B cell (primary cell): ENCODE data around the gene CCDC194. TPM values are rescaled to one million over a fixed set of nuclear protein-coding genes. Genes with fewer than 3 reads are reported as not detected.

Source experiments
- ATAC-seq: fragments of 200-7000 bp; cut with Tn5 transposase; one replicate; pipeline ENCODE4 v1.10.0; 2021; ENCODE audit warnings: low read depth, mild to moderate bottlenecking, moderate number of reproducible peaks, moderate library complexity
- CTCF ChIA-PET: fragments of 350-600 bp; sonication (Branson Sonifier 250); formaldehyde crosslinking; loops from one replicate; lab custom pipeline; 2021; ENCODE audit warnings: antibody characterized with exemption, inconsistent platforms; lab: Charles Lee
- POLR2A ChIA-PET: fragments of 350-600 bp; sonication (Branson Sonifier 250); formaldehyde crosslinking; loops from one replicate; lab custom pipeline; 2021; ENCODE audit warnings: antibody characterized with exemption; lab: Charles Lee
- DNase-seq: peaks from one replicate; pipeline ENCODE4 v3.0.0; 2013
- H2AFZ ChIP-seq: 2 replicates; pipeline ENCODE4 v1.6.1; 2012; ENCODE audit warnings: mild to moderate bottlenecking, low read depth, low read length; ENCODE audit not compliant: insufficient read depth, poor library complexity, severe bottlenecking
- H3K27ac ChIP-seq, 2 donors: 1 replicate in 1 of 2; 2 replicates in 1 of 2; pipeline ENCODE4 v1.5.1; 2012 to 2013; ENCODE audit warnings: low read length in 2 of 2, mild to moderate bottlenecking in 2 of 2, moderate library complexity in 1 of 2
- H3K27me3 ChIP-seq, 4 experiments: fragments of 200-600 bp in 1 of 4; sonication (generic) in 1 of 4; replicated peaks in 1 of 4; 1 replicate in 2 of 4; 2 replicates in 2 of 4; pipeline versions ENCODE4 v1.6.1 to v1.7.0; 2013 to 2016; ENCODE audit warnings: low read length in 3 of 4, mild to moderate bottlenecking in 2 of 4, mixed read lengths in 1 of 4, moderate library complexity in 1 of 4; ENCODE audit not compliant: insufficient read depth in 4 of 4, control insufficient read depth in 3 of 4; ENCODE audit errors: control extremely low read depth in 1 of 4
- H3K36me3 ChIP-seq, 2 experiments: replicated peaks in 1 of 2; 1 replicate in 1 of 2; 2 replicates in 1 of 2; pipeline versions ENCODE4 v1.6.1 to v1.7.1; 2013; ENCODE audit warnings: low read length in 1 of 2; ENCODE audit not compliant: insufficient read depth in 2 of 2, control insufficient read depth in 1 of 2; ENCODE audit errors: control extremely low read depth in 1 of 2, extremely low read depth in 1 of 2
- H3K4me1 ChIP-seq, 2 donors: fragments of 200-600 bp in 1 of 2; sonication (generic) in 1 of 2; 1 replicate in 1 of 2; 2 replicates in 1 of 2; pipeline versions ENCODE4 v1.5.1 to v1.6.1; 2013 to 2017; ENCODE audit warnings: low read length in 2 of 2; ENCODE audit not compliant: control insufficient read depth in 2 of 2, insufficient read depth in 2 of 2
- H3K4me2 ChIP-seq: replicated peaks from 2 replicates; pipeline ENCODE3; 2012; ENCODE audit warnings: mild to moderate bottlenecking, low read depth, low read length; ENCODE audit not compliant: poor library complexity, severe bottlenecking
- H3K4me3 ChIP-seq, 5 experiments: fragments of 200-600 bp in 1 of 5; sonication (generic) in 1 of 5; 1 replicate in 3 of 5; 2 replicates in 2 of 5; pipeline versions ENCODE4 v1.5.1 to v1.7.0; 2011 to 2016; ENCODE audit warnings: low read length in 4 of 5, mild to moderate bottlenecking in 4 of 5, low read depth in 2 of 5, control low read depth in 1 of 5, moderate library complexity in 1 of 5; ENCODE audit not compliant: insufficient read depth in 1 of 5; ENCODE audit errors: control extremely low read depth in 1 of 5, extremely low read depth in 1 of 5
- H3K79me2 ChIP-seq: fragments of 200-600 bp; sonication (generic); one replicate; pipeline ENCODE4 v1.6.0; 2016; ENCODE audit warnings: low read length; ENCODE audit not compliant: control insufficient read depth, insufficient read depth
- H3K9ac ChIP-seq: fragments of 200-600 bp; sonication (generic); 2 replicates; pipeline ENCODE4 v1.6.1; 2017; ENCODE audit warnings: mild to moderate bottlenecking, low read length, moderate library complexity
- H3K9me3 ChIP-seq, 3 donors: one replicate each; pipeline versions ENCODE4 v1.6.1 to v1.7.1; 2013; ENCODE audit warnings: low read length in 2 of 3; ENCODE audit not compliant: control insufficient read depth in 2 of 3, insufficient read depth in 1 of 3; ENCODE audit errors: control extremely low read depth in 1 of 3
- H4K20me1 ChIP-seq: 2 replicates; pipeline ENCODE4 v1.6.0; 2012; ENCODE audit warnings: mild to moderate bottlenecking, low read length; ENCODE audit not compliant: insufficient read depth, control insufficient read depth, poor library complexity, severe bottlenecking
- H3K27ac Mint-ChIP-seq: one replicate; pipeline ENCODE4 v1.8.0; 2021; ENCODE audit warnings: mixed read lengths
- H3K27me3 Mint-ChIP-seq: one replicate; pipeline ENCODE4 v1.8.0; 2021; ENCODE audit warnings: mixed read lengths
- H3K4me1 Mint-ChIP-seq: one replicate; pipeline ENCODE4 v1.8.0; 2021; ENCODE audit warnings: mixed read lengths
- H3K4me3 Mint-ChIP-seq: one replicate; pipeline ENCODE4 v1.8.0; 2021; ENCODE audit warnings: mixed read lengths
- H3K9me3 Mint-ChIP-seq: one replicate; pipeline ENCODE4 v1.8.0; 2022; ENCODE audit warnings: mixed read lengths; ENCODE audit not compliant: insufficient read depth
- EZH2 ChIP-seq: IDR thresholded peaks from 2 replicates; pipeline ENCODE4 v1.6.1; 2012; ENCODE audit warnings: borderline replicate concordance, low read depth, mild to moderate bottlenecking, moderate library complexity, low read length; ENCODE audit not compliant: insufficient read depth, poor library complexity, severe bottlenecking
- WGBS: methylation state at CpG from one replicate; pipeline ENCODE4 v1.1.5; 2013; ENCODE audit warnings: missing lambda C conversion rate; ENCODE audit not compliant: insufficient coverage; 5-methylcytosine and 5-hydroxymethylcytosine counted together
- intact Hi-C: fragments of 100-400 bp; cut with micrococcal nuclease; formaldehyde crosslinking; loops from one replicate; pipeline ENCODE4 v1.10.0; 2022
- polyA plus RNA-seq: library from polyadenylated mRNA; depleted of rRNA; stranded (reverse); fragments of >200 nt; gene quantifications from 2 replicates; pipeline ENCODE4 v1.2.3, GENCODE V29; 2012
- total RNA-seq, 2 donors: library from RNA; stranded (reverse); fragments of 120-200 nt in 1 of 2; gene quantifications; 1 replicate in 1 of 2; 2 replicates in 1 of 2; pipeline versions ENCODE4 v1.2.3 to v1.2.4, GENCODE V29; 2013 to 2022
- TF ChIP-seq, protein P1 (sequence below): fragments of 200-600 bp; IDR thresholded peaks from one replicate; pipeline ENCODE4 v1.8.0; 2022; ENCODE audit warnings: antibody characterized with exemption, mild to moderate bottlenecking

The CCDC194 gene
- total and polyA plus RNA-seq, 2 donors (not counting 1 experiment from before 2014, with no cell fraction given), result 1.4 to 3.4 TPM

DNA sequence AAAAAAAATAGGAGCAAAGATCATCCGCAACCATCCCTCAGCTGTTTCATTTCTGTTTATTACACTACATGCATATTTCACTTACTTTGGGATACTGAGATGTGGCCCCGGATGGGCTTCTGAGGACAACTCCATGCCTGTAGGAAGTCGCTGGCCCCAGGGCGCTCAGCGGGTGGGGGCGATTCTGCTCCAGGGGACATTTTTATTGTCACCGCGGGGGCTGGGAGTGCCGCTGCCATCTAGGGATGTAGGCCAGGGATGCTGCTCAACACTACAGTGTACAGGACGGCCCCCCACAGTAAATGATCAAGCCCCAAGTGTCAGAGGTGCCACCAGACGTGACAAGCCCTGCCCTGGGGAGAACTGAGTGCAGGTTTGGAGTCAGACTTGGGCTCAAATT lies 17.8 kb upstream of the CCDC194 start:
- ATAC-seq (no peak), DNase-seq (no peak)
- peaks cover 4 to 11% of the 10 kb centered on the region in 2 donors for H3K4me1 ChIP-seq
- H3K9me3 ChIP-seq, result no peaks in the 10 kb centered on the region
- Mint-ChIP-seq H3K27ac (no peak overlapping the region), H3K4me3 (no peak overlapping the region), H3K9me3 (no peaks in the 10 kb centered on the region), H3K4me1 (peaks cover 14% of the 10 kb centered on the region), H3K27me3 (no peaks in the 10 kb centered on the region)
- intact Hi-C loops, result no loop called here
- WGBS, result 93% methylated on average over 11 of the region's 11 CpGs
- no peak overlapping the region for H3K27ac ChIP-seq
- no peak overlapping the region for H3K9ac ChIP-seq
- H3K4me2 ChIP-seq, result no peak overlapping the region
- H3K79me2 ChIP-seq, result peaks cover 26% of the 10 kb centered on the region
- H4K20me1 ChIP-seq, result no peaks in the 10 kb centered on the region
- no peaks in the 10 kb centered on the region for H3K27me3 ChIP-seq
- POLR2A ChIA-PET, result interaction anchor here (0.7 kb wide), 1 partner anchor 349 kb away, joined by 3 read pairs; no protein-coding TSS in a partner anchor
- TF ChIP-seq EZH2, result no peak
- TF ChIP-seq, protein P1, sequence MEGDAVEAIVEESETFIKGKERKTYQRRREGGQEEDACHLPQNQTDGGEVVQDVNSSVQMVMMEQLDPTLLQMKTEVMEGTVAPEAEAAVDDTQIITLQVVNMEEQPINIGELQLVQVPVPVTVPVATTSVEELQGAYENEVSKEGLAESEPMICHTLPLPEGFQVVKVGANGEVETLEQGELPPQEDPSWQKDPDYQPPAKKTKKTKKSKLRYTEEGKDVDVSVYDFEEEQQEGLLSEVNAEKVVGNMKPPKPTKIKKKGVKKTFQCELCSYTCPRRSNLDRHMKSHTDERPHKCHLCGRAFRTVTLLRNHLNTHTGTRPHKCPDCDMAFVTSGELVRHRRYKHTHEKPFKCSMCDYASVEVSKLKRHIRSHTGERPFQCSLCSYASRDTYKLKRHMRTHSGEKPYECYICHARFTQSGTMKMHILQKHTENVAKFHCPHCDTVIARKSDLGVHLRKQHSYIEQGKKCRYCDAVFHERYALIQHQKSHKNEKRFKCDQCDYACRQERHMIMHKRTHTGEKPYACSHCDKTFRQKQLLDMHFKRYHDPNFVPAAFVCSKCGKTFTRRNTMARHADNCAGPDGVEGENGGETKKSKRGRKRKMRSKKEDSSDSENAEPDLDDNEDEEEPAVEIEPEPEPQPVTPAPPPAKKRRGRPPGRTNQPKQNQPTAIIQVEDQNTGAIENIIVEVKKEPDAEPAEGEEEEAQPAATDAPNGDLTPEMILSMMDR, result no peak
- H3K36me3 ChIP-seq, result peaks cover 0 to 22% of the 10 kb centered on the region in 2 experiments
- CTCF ChIA-PET, result no interaction called here
- H3K4me3 ChIP-seq, result no peak overlapping the region
- no peak overlapping the region for H2AFZ ChIP-seq

GRCh38 chr19:17409990-17410389 lies 16.0 kb upstream of the CCDC194 start:
- H3K4me3 Mint-ChIP-seq, result no peak overlapping the region
- POLR2A ChIA-PET, result no interaction called here
- intact Hi-C loops, result loop anchor here (10.0 kb wide), 1 partner anchor 145 kb away; the partner anchor contains the start of gene COLGALT1

More at GRCh38 chr19:17409990-17410389, 16.0 kb upstream of the CCDC194 start:
- H3K27ac ChIP-seq, result no peak overlapping the region
- TF ChIP-seq, protein P1, result no peak
- TF ChIP-seq EZH2, result no peak
- Mint-ChIP-seq H3K4me1 (peaks cover 29% of the 10 kb centered on the region), H3K9me3 (no peaks in the 10 kb centered on the region), H3K27me3 (no peaks in the 10 kb centered on the region), H3K27ac (no peak overlapping the region)
- ATAC-seq (no peak), DNase-seq (no peak)
- H3K4me1 ChIP-seq, result peaks cover 14 to 26% of the 10 kb centered on the region in 2 donors
- H3K4me2 ChIP-seq, result no peak overlapping the region
- no peaks in the 10 kb centered on the region for H3K27me3 ChIP-seq
- H3K79me2 ChIP-seq, result peaks cover 43% of the 10 kb centered on the region
- CTCF ChIA-PET, result interaction anchor here (1.2 kb wide), 1 partner anchor 24 kb away, joined by 3 read pairs; no protein-coding TSS in a partner anchor
- 100% methylated on average over 1 of the region's 9 CpGs for WGBS
- no peaks in the 10 kb centered on the region for H4K20me1 ChIP-seq
- no peak overlapping the region for H3K4me3 ChIP-seq
- H2AFZ ChIP-seq, result no peak overlapping the region
- H3K36me3 ChIP-seq, result peaks cover 0 to 22% of the 10 kb centered on the region in 2 experiments
- no peaks in the 10 kb centered on the region for H3K9me3 ChIP-seq
- H3K9ac ChIP-seq, result no peak overlapping the region
